Measurements from ENCODE around the gene TFCP2L1. TPM values are rescaled to one million over a fixed set of nuclear protein-coding genes. Genes with fewer than 3 reads are reported as not detected.

The TFCP2L1 gene
- total RNA-seq, 1 donor from 2014 or later, result 0.86 TPM

DNA sequence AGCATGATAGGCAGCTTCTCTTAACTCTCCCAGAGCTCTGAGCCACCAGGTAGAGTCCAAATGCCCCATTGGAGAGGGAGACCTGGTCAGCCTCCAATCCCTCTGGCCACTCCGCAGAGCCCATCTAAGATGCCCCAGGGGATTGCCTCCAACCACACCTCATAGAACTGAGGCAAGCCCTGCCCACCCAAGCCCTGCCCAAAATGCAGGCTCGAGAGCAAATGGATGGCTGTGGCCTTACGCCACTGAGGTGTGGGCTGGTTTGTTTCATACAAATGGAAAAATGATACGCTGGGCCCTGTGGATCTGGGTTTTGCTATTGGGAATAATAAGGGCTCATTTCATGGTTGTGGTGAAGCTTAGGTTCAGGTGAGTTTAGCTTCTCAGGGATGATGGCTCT, 3.0 kb upstream of the TFCP2L1 start:
- no peak overlapping the region for H3K4me3 Mint-ChIP-seq (ENCODE audit: low read depth)
- H3K27ac Mint-ChIP-seq, result no peak overlapping the region
- TF ChIP-seq, protein P1, sequence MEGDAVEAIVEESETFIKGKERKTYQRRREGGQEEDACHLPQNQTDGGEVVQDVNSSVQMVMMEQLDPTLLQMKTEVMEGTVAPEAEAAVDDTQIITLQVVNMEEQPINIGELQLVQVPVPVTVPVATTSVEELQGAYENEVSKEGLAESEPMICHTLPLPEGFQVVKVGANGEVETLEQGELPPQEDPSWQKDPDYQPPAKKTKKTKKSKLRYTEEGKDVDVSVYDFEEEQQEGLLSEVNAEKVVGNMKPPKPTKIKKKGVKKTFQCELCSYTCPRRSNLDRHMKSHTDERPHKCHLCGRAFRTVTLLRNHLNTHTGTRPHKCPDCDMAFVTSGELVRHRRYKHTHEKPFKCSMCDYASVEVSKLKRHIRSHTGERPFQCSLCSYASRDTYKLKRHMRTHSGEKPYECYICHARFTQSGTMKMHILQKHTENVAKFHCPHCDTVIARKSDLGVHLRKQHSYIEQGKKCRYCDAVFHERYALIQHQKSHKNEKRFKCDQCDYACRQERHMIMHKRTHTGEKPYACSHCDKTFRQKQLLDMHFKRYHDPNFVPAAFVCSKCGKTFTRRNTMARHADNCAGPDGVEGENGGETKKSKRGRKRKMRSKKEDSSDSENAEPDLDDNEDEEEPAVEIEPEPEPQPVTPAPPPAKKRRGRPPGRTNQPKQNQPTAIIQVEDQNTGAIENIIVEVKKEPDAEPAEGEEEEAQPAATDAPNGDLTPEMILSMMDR (IDR thresholded peaks at IDR 0.05; ENCODE audit: unreplicated experiment), result no peak
- peaks cover 61% of the 10 kb centered on the region for H3K27me3 Mint-ChIP-seq
- H3K4me1 Mint-ChIP-seq (ENCODE audit: low read depth), result no peaks in the 10 kb centered on the region
- H3K36me3 Mint-ChIP-seq (ENCODE audit: insufficient read depth), result no peaks in the 10 kb centered on the region
- H3K9me3 Mint-ChIP-seq (ENCODE audit: low read depth), result no peaks in the 10 kb centered on the region
- DNase-seq (ENCODE audit: low spot score, unreplicated experiment), result no peak

DNA sequence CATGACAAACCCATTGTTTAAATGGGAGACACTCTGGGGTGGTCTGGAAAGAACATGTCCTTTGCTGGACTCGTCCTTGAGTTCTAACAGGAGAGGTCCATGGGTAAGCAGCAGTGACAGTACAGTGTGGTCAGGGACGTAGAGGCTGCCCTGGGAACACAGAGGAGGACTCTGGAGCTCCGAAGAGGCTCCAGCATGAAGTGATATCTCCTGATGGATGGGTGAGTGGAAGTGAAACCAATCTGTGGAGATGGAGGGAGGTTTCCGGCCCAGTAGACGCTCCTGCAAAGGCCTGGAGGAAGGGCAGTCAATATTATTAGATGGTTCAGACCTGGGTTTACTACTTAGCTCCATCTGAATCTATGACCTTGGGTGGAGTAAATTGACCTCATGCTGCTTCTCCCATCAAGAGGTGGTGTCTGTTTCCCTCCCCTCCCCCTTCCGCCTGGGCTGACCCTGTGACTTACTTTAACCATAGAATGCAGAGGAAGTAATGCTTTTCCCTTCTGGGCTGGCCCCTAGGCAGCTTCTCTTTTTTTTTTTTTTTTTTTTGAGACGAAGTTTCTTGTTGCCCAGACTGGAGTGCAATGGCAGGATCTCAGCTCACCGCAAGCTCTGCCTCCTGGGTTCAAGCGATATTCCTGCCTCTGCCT, 2.3 kb upstream of the TFCP2L1 start:
- H3K36me3 Mint-ChIP-seq (ENCODE audit: insufficient read depth), result no peaks in the 10 kb centered on the region
- peaks cover 63% of the 10 kb centered on the region for H3K27me3 Mint-ChIP-seq
- H3K27ac Mint-ChIP-seq, result no peak overlapping the region
- no peak overlapping the region for H3K4me3 Mint-ChIP-seq (ENCODE audit: low read depth)
- TF ChIP-seq, protein P1 (IDR thresholded peaks at IDR 0.05; ENCODE audit: unreplicated experiment), result no peak
- DNase-seq (ENCODE audit: low spot score, unreplicated experiment), result no peak
- H3K9me3 Mint-ChIP-seq (ENCODE audit: low read depth), result no peaks in the 10 kb centered on the region
- peaks cover 3% of the 10 kb centered on the region for H3K4me1 Mint-ChIP-seq (ENCODE audit: low read depth)

DNA sequence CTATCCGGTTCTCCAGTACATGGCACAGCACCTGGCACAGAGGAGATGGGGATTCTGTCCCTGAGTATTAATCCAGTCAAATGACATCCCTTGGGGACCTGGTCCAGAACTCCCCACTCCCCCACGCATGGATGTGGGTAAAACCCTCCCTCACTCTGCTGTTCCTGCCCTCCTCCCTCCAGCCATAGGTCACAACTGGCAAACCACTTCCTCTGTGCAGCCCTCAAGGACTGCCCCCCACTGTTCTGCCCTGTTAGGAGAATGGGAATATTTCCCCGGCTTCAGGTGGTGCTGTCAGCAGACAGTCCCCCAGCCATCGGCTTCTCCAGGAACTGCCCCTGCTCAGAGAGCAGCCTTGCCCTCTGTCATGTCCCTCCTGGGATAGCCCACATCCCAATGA, 1.5 kb upstream of the TFCP2L1 start:
- no peak for DNase-seq (ENCODE audit: low spot score, unreplicated experiment)
- Mint-ChIP-seq H3K36me3 (ENCODE audit: insufficient read depth) (no peaks in the 10 kb centered on the region), H3K9me3 (ENCODE audit: low read depth) (no peaks in the 10 kb centered on the region), H3K27ac (peak overlapping the region; percentile 56), H3K4me3 (ENCODE audit: low read depth) (no peak overlapping the region), H3K27me3 (peaks cover 66% of the 10 kb centered on the region), H3K4me1 (ENCODE audit: low read depth) (peaks cover 3% of the 10 kb centered on the region)
- TF ChIP-seq, protein P1 (IDR thresholded peaks at IDR 0.05; ENCODE audit: unreplicated experiment), result no peak

DNA sequence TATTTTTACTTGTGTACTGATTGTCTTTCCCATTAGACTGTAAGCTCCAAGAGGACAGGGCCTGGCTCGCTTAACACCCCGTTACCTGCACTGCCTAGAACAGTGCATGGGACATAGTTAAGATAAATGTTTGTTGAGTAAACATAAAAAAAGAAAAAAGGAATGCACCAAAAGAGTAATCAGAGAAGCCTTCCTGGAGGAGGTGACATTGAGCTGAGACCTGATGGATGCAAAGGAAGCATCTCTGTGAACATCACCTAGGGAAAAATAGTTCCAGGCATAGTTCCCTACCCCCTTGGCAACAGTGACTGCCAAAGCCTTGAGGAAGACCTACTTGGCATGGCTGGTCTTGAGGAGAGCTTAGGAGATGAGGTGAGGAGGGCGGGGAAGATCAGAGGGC, 924 bp upstream of the TFCP2L1 start:
- TF ChIP-seq, protein P1 (IDR thresholded peaks at IDR 0.05; ENCODE audit: unreplicated experiment), result no peak
- peak overlapping the region; percentile 8 for H3K4me3 Mint-ChIP-seq (ENCODE audit: low read depth)
- H3K36me3 Mint-ChIP-seq (ENCODE audit: insufficient read depth), result no peaks in the 10 kb centered on the region
- peak overlapping the region; percentile 56 for H3K27ac Mint-ChIP-seq
- peaks cover 3% of the 10 kb centered on the region for H3K4me1 Mint-ChIP-seq (ENCODE audit: low read depth)
- H3K9me3 Mint-ChIP-seq (ENCODE audit: low read depth), result no peaks in the 10 kb centered on the region
- no peak for DNase-seq (ENCODE audit: low spot score, unreplicated experiment)
- peaks cover 68% of the 10 kb centered on the region for H3K27me3 Mint-ChIP-seq

DNA sequence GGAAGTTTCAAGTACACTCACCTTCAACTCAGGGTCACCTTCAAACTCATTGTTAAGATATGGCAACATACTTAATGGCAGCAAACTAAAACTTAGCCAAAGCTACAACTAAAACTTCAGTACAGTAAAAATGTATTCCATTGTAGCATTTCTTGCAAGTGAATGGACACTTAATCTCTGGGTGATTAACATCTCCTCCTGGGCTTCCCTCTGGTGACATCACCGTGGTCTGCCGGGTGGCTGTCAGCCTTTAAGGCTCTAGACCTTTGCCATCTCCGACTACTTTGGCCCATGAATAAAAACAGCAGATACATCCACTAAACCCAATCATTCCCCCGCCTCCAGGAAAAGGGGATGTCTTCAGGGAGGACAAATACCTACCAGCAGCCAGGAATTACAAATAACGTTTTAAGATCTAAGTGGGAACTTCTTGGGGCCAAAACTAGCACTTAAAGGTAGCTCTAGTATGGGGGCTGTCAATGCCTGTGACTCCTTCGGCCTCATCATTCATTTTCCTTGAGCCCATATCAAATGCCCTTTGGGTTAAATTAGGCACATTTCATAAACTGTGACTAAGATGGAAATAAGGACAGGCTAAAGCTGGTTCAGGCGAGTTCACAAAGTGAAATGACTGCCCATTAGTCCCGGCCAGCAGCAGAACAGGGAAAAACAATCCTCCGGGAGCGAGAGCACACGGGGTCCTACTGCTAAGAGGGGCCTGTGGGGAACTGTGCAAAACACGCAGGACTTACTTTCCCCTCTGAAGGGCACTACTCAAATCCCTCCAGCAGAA, 1.1 kb downstream of the TFCP2L1 start:
- Mint-ChIP-seq H3K27me3 (peaks cover 77% of the 10 kb centered on the region), H3K4me3 (ENCODE audit: low read depth) (peak overlapping the region; percentile 69), H3K27ac (no peak overlapping the region), H3K36me3 (ENCODE audit: insufficient read depth) (no peaks in the 10 kb centered on the region), H3K9me3 (ENCODE audit: low read depth) (no peaks in the 10 kb centered on the region), H3K4me1 (ENCODE audit: low read depth) (peaks cover 3% of the 10 kb centered on the region)
- TF ChIP-seq, protein P1 (IDR thresholded peaks at IDR 0.05; ENCODE audit: unreplicated experiment), result no peak
- no peak for DNase-seq (ENCODE audit: low spot score, unreplicated experiment)

Measured in progenitor cell of endocrine pancreas (in vitro differentiated cells).